Gastroesophageal sphincter (tissue), 4 donors: ENCODE measurements around the gene MED25. TPM values are rescaled to one million over a fixed set of nuclear protein-coding genes. Genes with fewer than 3 reads are reported as not detected.

ENCODE experiments used
- ATAC-seq: fragments of 150-250 bp; one replicate; pipeline ENCODE4 v1.9.1; 2016; ENCODE audit warnings: mild to moderate bottlenecking, moderate library complexity
- H3K27ac ChIP-seq, 4 donors: fragments of 200-600 bp; sonication (generic) in 3 of 4; 1 replicate in 3 of 4; 2 replicates in 1 of 4; pipeline ENCODE4 v1.5.1; 2016 to 2019
- H3K27me3 ChIP-seq: fragments of 200-600 bp; sonication (generic); one replicate; pipeline ENCODE4 v1.5.1; 2019
- H3K36me3 ChIP-seq, 2 donors: fragments of 200-600 bp; sonication (generic); one replicate each; pipeline ENCODE4 v1.5.1; 2019; ENCODE audit warnings: control low read depth in 1 of 2
- H3K4me1 ChIP-seq, 3 donors: fragments of 200-600 bp; sonication (generic); 1 replicate in 2 of 3; 2 replicates in 1 of 3; pipeline ENCODE4 v1.5.1; 2016 to 2019; ENCODE audit warnings: control low read depth in 2 of 3
- H3K4me3 ChIP-seq, 2 donors: fragments of 200-600 bp; sonication (generic); one replicate each; pipeline ENCODE4 v1.5.1; 2019; ENCODE audit warnings: mild to moderate bottlenecking in 1 of 2, moderate library complexity in 1 of 2
- H3K9me3 ChIP-seq, 3 donors: fragments of 200-600 bp; sonication (generic); one replicate each; pipeline ENCODE4 v1.5.1; 2017 to 2019; ENCODE audit warnings: control low read depth in 2 of 3
- EP300 ChIP-seq: sonication (generic); formaldehyde crosslinking; IDR thresholded peaks from one replicate; pipeline ENCODE4 v1.6.1; 2017; ENCODE audit warnings: antibody characterized with exemption, mild to moderate bottlenecking
- POLR2A ChIP-seq, 2 donors: fragments of 450-650 bp; IDR thresholded peaks; one replicate each; pipeline ENCODE4 v1.6.1; 2017; ENCODE audit warnings: antibody characterized with exemption in 2 of 2, mild to moderate bottlenecking in 2 of 2, moderate library complexity in 1 of 2
- POLR2AphosphoS5 ChIP-seq: sonication (generic); formaldehyde crosslinking; IDR thresholded peaks from one replicate; pipeline ENCODE4 v1.6.1; 2017; ENCODE audit warnings: antibody characterized with exemption
- WGBS, 2 donors: methylation state at CpG; one replicate each; pipeline ENCODE4 v1.1.5; 2018; ENCODE audit warnings: low coverage in 1 of 2; 5-methylcytosine and 5-hydroxymethylcytosine counted together
- total RNA-seq, 4 donors: library from RNA; depleted of rRNA; stranded (reverse); fragments of >200 nt; gene quantifications; one replicate each; pipeline ENCODE4 v1.1.0, GENCODE V29; 2016
- TF ChIP-seq, protein P1 (sequence below), 4 experiments: fragments of 200-600 bp in 2 of 4; fragments of 450-650 bp in 2 of 4; sonication (generic) in 1 of 4; IDR thresholded peaks; one replicate each; pipeline ENCODE4 v1.5.1; 2017 to 2019; ENCODE audit warnings: antibody characterized with exemption in 4 of 4, mild to moderate bottlenecking in 2 of 4, moderate library complexity in 2 of 4

Gene MED25
- total RNA-seq, 4 donors from 2014 or later, result 26.7 to 36.1 (median 28.7) TPM

DNA sequence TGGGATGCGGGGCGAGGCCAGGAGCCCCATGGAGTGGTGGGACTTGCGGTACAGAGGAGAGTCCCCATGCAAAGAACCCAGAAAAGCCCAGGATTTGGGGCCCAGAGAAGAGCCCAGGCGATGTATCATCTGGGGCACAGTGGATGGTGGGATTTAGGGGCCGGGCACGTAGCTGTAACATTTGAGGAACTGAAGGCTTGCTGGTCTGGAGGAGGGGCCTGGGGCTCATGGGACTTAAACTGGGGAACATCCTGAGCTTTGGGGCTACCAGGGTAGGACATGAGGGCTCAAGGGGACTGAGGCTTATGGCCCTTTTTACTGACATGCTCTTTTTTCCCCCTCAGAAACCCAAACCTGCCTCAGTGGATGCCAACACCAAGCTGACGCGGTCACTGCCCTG is 13.5 kb downstream of the MED25 start:
- no peaks in the 10 kb centered on the region for H3K27me3 ChIP-seq
- H3K4me3 ChIP-seq, result no peak overlapping the region
- WGBS, 2 donors, result 97% methylated on average over 6 of the region's 8 CpGs; no CpG with 5 or more reads in 1 of the 2 donors
- no peaks in the 10 kb centered on the region for H3K9me3 ChIP-seq
- H3K4me1 ChIP-seq, result no peaks in the 10 kb centered on the region
- H3K27ac ChIP-seq, result no peak overlapping the region
- no peak for ATAC-seq
- peaks cover 0 to 100% of the 10 kb centered on the region in 2 donors for H3K36me3 ChIP-seq
- TF ChIP-seq EP300 (no peak), POLR2AphosphoS5 (no peak), POLR2A (IDR thresholded peaks at IDR 0.05) (no peak)
- TF ChIP-seq, protein P1, sequence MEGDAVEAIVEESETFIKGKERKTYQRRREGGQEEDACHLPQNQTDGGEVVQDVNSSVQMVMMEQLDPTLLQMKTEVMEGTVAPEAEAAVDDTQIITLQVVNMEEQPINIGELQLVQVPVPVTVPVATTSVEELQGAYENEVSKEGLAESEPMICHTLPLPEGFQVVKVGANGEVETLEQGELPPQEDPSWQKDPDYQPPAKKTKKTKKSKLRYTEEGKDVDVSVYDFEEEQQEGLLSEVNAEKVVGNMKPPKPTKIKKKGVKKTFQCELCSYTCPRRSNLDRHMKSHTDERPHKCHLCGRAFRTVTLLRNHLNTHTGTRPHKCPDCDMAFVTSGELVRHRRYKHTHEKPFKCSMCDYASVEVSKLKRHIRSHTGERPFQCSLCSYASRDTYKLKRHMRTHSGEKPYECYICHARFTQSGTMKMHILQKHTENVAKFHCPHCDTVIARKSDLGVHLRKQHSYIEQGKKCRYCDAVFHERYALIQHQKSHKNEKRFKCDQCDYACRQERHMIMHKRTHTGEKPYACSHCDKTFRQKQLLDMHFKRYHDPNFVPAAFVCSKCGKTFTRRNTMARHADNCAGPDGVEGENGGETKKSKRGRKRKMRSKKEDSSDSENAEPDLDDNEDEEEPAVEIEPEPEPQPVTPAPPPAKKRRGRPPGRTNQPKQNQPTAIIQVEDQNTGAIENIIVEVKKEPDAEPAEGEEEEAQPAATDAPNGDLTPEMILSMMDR (IDR thresholded peaks at IDR 0.05), result no peak

GRCh38 chr19:49832556-49832955 is 14.5 kb downstream of the MED25 start:
- TF ChIP-seq, protein P1 (IDR thresholded peaks at IDR 0.05), result no peak
- TF ChIP-seq EP300 (no peak), POLR2A (IDR thresholded peaks at IDR 0.05) (no peak), POLR2AphosphoS5 (no peak)
- 40 to 69% methylated on average over 5 of the region's 9 CpGs for WGBS, 2 donors
- no peaks in the 10 kb centered on the region for H3K27me3 ChIP-seq
- no peak overlapping the region for H3K4me3 ChIP-seq
- H3K4me1 ChIP-seq, result no peaks in the 10 kb centered on the region
- peaks cover 0 to 100% of the 10 kb centered on the region in 2 donors for H3K36me3 ChIP-seq
- H3K9me3 ChIP-seq, result no peaks in the 10 kb centered on the region
- no peak overlapping the region for H3K27ac ChIP-seq
- no peak for ATAC-seq

DNA sequence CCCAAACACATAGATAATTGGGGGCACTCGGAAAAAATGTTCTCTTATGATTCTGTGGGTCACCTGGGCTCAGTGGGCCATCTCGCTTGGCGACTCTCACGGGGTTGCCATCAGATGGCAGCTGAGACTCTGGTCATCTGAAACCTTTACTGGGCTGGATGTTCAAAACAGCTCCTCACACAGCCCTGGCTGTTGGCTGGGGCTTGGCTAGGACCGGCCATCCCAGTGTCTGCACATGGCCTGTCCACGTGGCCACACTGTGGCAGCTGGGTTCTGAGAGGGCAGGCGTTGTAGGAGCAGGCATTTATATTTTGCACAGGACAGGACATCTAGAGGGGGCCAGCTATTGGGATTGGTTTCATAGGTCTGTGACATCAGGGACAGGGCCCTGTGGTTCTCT is 15.5 kb downstream of the MED25 start:
- no peak overlapping the region for H3K4me3 ChIP-seq
- H3K27ac ChIP-seq, result no peak overlapping the region
- no peaks in the 10 kb centered on the region for H3K9me3 ChIP-seq
- H3K36me3 ChIP-seq, result peaks cover 0 to 100% of the 10 kb centered on the region in 2 donors
- H3K27me3 ChIP-seq, result no peaks in the 10 kb centered on the region
- WGBS, 2 donors, result no CpG with 5 or more reads among the region's 7 CpGs
- ATAC-seq, result no peak
- TF ChIP-seq POLR2AphosphoS5, result no peak
- TF ChIP-seq EP300, result no peak
- H3K4me1 ChIP-seq, result no peaks in the 10 kb centered on the region

DNA sequence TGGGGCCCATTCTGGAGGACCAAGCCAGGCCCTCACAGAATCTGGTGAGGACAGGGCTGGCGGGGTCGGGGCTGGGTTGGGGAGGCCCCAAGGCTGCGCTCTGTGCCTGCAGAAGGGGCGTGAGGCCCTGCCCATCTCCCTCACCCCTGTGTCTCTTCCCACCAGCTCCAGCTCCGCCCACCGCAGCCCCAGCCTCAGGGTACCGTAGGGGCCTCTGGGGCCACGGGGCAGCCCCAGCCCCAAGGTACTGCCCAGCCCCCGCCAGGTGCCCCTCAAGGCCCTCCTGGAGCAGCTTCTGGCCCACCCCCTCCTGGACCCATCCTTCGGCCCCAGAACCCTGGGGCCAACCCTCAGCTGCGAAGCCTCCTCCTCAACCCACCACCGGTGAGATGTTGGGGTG is 17.5 kb downstream of the MED25 start:
- no peak overlapping the region for H3K27ac ChIP-seq
- no peaks in the 10 kb centered on the region for H3K4me1 ChIP-seq
- peaks cover 0 to 99% of the 10 kb centered on the region in 2 donors for H3K36me3 ChIP-seq
- TF ChIP-seq POLR2A (IDR thresholded peaks at IDR 0.05) (no peak), POLR2AphosphoS5 (no peak), EP300 (no peak)
- TF ChIP-seq, protein P1 (IDR thresholded peaks at IDR 0.05), result no peak
- no peak overlapping the region for H3K4me3 ChIP-seq
- no peaks in the 10 kb centered on the region for H3K27me3 ChIP-seq
- H3K9me3 ChIP-seq, result no peaks in the 10 kb centered on the region
- ATAC-seq, result no peak
- no CpG with 5 or more reads among the region's 12 CpGs for WGBS, 2 donors

GRCh38 chr19:49836176-49837008 is 18.3 kb downstream of the MED25 start:
- WGBS, 2 donors, result no CpG with 5 or more reads among the region's 20 CpGs
- H3K27me3 ChIP-seq, result no peaks in the 10 kb centered on the region
- TF ChIP-seq EP300, result no peak
- TF ChIP-seq POLR2A (IDR thresholded peaks at IDR 0.05), result no peak
- TF ChIP-seq POLR2AphosphoS5, result no peak
- TF ChIP-seq, protein P1 (IDR thresholded peaks at IDR 0.05), result no peak
- H3K9me3 ChIP-seq, result no peaks in the 10 kb centered on the region
- H3K27ac ChIP-seq, result no peak overlapping the region
- peaks cover 0 to 96% of the 10 kb centered on the region in 2 donors for H3K36me3 ChIP-seq
- H3K4me3 ChIP-seq, result no peak overlapping the region
- no peaks in the 10 kb centered on the region for H3K4me1 ChIP-seq
- ATAC-seq, result no peak
